HepG2 (cell line): ENCODE results near the gene KRT27. TPM values are rescaled to one million over a fixed set of nuclear protein-coding genes. Genes with fewer than 3 reads are reported as not detected.

Experiments used
- BCL6 ChIP-seq: IDR thresholded peaks from 2 replicates; pipeline ENCODE4 v1.6.1; 2016; ENCODE audit warnings: missing genetic modification reagents, missing compliant biosample characterization
- CAMTA2 ChIP-seq: sonication (generic); formaldehyde crosslinking; IDR thresholded peaks from 2 replicates; pipeline ENCODE4 v1.4.0; 2020; ENCODE audit warnings: mild to moderate bottlenecking, missing genetic modification reagents, borderline replicate concordance
- ETS1 ChIP-seq: sonication (generic); formaldehyde crosslinking; IDR thresholded peaks from 2 replicates; pipeline ENCODE4 v1.4.0; 2020; ENCODE audit warnings: missing genetic modification reagents
- FOXC1 ChIP-seq: sonication (generic); formaldehyde crosslinking; IDR thresholded peaks from 2 replicates; pipeline ENCODE4 v1.8.0; 2022; ENCODE audit warnings: mild to moderate bottlenecking, missing genetic modification reagents, borderline replicate concordance
- HOXA9 ChIP-seq: sonication (generic); formaldehyde crosslinking; IDR thresholded peaks from 2 replicates; pipeline ENCODE4 v1.8.1; 2022; ENCODE audit warnings: missing genetic modification reagents, mild to moderate bottlenecking, moderate library complexity, borderline replicate concordance
- NFE2L1 ChIP-seq: sonication (generic); formaldehyde crosslinking; IDR thresholded peaks from 2 replicates; pipeline ENCODE4 v1.4.0; 2020; ENCODE audit warnings: missing genetic modification reagents, mild to moderate bottlenecking, borderline replicate concordance
- RFX5 ChIP-seq: IDR thresholded peaks from 2 replicates; pipeline ENCODE4 v1.6.1; 2011; ENCODE audit warnings: low read depth, low read length, improper control_type of control experiment
- SCMH1 ChIP-seq: sonication (generic); formaldehyde crosslinking; IDR thresholded peaks from 2 replicates; pipeline ENCODE4 v1.9.0; 2021; ENCODE audit warnings: missing genetic modification reagents, mild to moderate bottlenecking, borderline replicate concordance
- SIX1 ChIP-seq: sonication (generic); formaldehyde crosslinking; IDR thresholded peaks from 2 replicates; pipeline ENCODE4 v1.4.0; 2020; ENCODE audit warnings: missing genetic modification reagents, borderline replicate concordance
- SP2 ChIP-seq: sonication (generic); formaldehyde crosslinking; IDR thresholded peaks from 2 replicates; pipeline ENCODE4 v1.5.1; 2020; ENCODE audit warnings: mild to moderate bottlenecking, missing genetic modification reagents
- THYN1 ChIP-seq: sonication (generic); formaldehyde crosslinking; IDR thresholded peaks from 2 replicates; pipeline ENCODE4 v1.8.1; 2023; ENCODE audit warnings: low read depth, mild to moderate bottlenecking, moderate library complexity, missing genetic modification reagents, borderline replicate concordance
- YEATS4 ChIP-seq: sonication (generic); formaldehyde crosslinking; IDR thresholded peaks from 2 replicates; pipeline ENCODE4 v1.4.0; 2020; ENCODE audit warnings: missing genetic modification reagents, borderline replicate concordance
- ZBTB10 ChIP-seq: sonication (generic); formaldehyde crosslinking; IDR thresholded peaks from 2 replicates; pipeline ENCODE4 v1.4.0; 2020; ENCODE audit warnings: missing genetic modification reagents, borderline replicate concordance
- ZNF232 ChIP-seq: sonication (generic); formaldehyde crosslinking; IDR thresholded peaks from 2 replicates; pipeline ENCODE4 v1.4.0; 2020; ENCODE audit warnings: missing genetic modification reagents, borderline replicate concordance
- ZNF367 ChIP-seq: sonication (generic); formaldehyde crosslinking; IDR thresholded peaks from 2 replicates; pipeline ENCODE4 v1.4.0; 2020; ENCODE audit warnings: missing genetic modification reagents, borderline replicate concordance
- ZNF407 ChIP-seq: sonication (generic); formaldehyde crosslinking; IDR thresholded peaks from one replicate; pipeline ENCODE4 v1.5.1; 2020; ENCODE audit warnings: mild to moderate bottlenecking, missing genetic modification reagents; ENCODE audit errors: not compliant biosample characterization
- polyA plus RNA-seq, 8 experiments: library from polyadenylated mRNA; depleted of rRNA in 3 of 8; stranded (reverse) in 7 of 8; unstranded in 1 of 8; fragments of >200 nt; fragmentation: Illumina TruSeq in 4 of 8; extraction: Trizol in 4 of 8; gene quantifications; 2 replicates each; pipeline versions ENCODE4 v1.2.1 to v1.2.3, GENCODE V29; 2011 to 2016; ENCODE audit warnings: low read depth in 4 of 8, missing spikeins in 1 of 8, mixed read lengths in 1 of 8; ENCODE audit not compliant: insufficient read depth in 1 of 8
- total RNA-seq, 5 experiments: library from RNA; depleted of rRNA; stranded (reverse); fragments of >200 nt; fragmentation: Illumina TruSeq; extraction: Trizol; gene quantifications; 2 replicates each; pipeline ENCODE4 v1.2.3, GENCODE V29; 2016; ENCODE audit warnings: low read depth in 1 of 5

The KRT27 gene
- total and polyA plus RNA-seq, 2 of the 13 experiments (the other 11 are each of a cell fraction or from before 2014, with no cell fraction given): not detected

GRCh38 chr17:40818733-40819527, 36.6 kb upstream of the KRT27 start (continued):
- TF ChIP-seq SP2 (CRISPR knock-in tag) (no peak; the same call in 1 of the 2 replicates), THYN1 (CRISPR knock-in tag) (no peak), SIX1 (CRISPR knock-in tag) (no peak), ZNF367 (CRISPR knock-in tag) (no peak; the same call in 1 of the 2 replicates), SCMH1 (CRISPR knock-in tag) (no peak), BCL6 (no peak), FOXC1 (CRISPR knock-in tag) (no peak), RFX5 (no peak), CAMTA2 (CRISPR knock-in tag) (no peak), ETS1 (CRISPR knock-in tag) (0 out of 2 replicates have a peak, but pooled peaks have one; percentile 41), YEATS4 (CRISPR knock-in tag) (peak; percentile 75), ZNF407 (CRISPR knock-in tag) (no peak), ZBTB10 (CRISPR knock-in tag) (0 out of 2 replicates have a peak, but pooled peaks have one; percentile 2), ZNF232 (CRISPR knock-in tag) (no peak), HOXA9 (no peak), NFE2L1 (no peak)
